Stimulated activated effector memory CD8-positive, alpha-beta T cell treated with anti-CD3 and anti-CD28 coated beads, Interleukin-12 subunit alpha, Interleukin-12 subunit beta, amount 100 ng/mL, for 72 hours (primary cell): ENCODE results near the gene CALCOCO1.

Experiments
- ATAC-seq: fragments of 150-1000 bp; cut with Tn5 transposase; 2 replicates; pipeline ENCODE4 v1.10.0; 2021
- DNase-seq, 2 donors: peaks; one replicate each; pipeline ENCODE4 v3.0.0; 2021 to 2022; ENCODE audit warnings: low spot score in 2 of 2
- H3K27ac Mint-ChIP-seq: one replicate; pipeline ENCODE4 v1.8.0; 2022; ENCODE audit warnings: mild to moderate bottlenecking, mixed read lengths
- H3K36me3 Mint-ChIP-seq: one replicate; pipeline ENCODE4 v1.8.0; 2022; ENCODE audit warnings: mild to moderate bottlenecking, mixed read lengths
- H3K4me1 Mint-ChIP-seq: one replicate; pipeline ENCODE4 v1.8.0; 2022; ENCODE audit warnings: mixed read lengths
- H3K4me3 Mint-ChIP-seq: one replicate; pipeline ENCODE4 v1.8.0; 2022; ENCODE audit warnings: mild to moderate bottlenecking, mixed read lengths
- H3K9me3 Mint-ChIP-seq: one replicate; pipeline ENCODE4 v1.8.0; 2022; ENCODE audit warnings: mixed read lengths

CALCOCO1 gene

DNA sequence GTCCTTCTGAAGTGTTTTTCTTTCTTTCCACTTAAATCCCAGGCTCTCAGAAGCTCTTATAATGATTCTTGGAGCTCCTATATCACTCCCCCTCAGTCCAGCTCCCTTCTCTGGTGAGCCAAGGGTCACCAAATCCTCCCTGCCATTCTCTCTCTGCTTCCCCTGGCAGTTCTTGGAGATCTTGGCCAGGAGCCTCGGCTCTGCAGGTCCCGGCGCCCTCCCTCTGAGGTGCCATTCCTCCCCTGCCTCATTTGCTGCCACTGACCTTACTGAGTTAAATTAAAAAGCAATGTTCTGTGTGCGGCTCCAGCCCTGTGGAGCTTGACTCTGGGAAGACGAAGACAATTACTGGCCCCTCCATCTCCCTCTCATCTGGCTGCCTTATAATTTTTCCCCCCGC is 17.5 kb upstream of the CALCOCO1 start:
- H3K4me3 Mint-ChIP-seq: no peak overlapping the region
- DNase-seq (no peak), ATAC-seq (no peak)
- H3K4me1 Mint-ChIP-seq: peaks cover 25% of the 10 kb centered on the region
- H3K36me3 Mint-ChIP-seq: no peaks in the 10 kb centered on the region
- no peak overlapping the region for H3K27ac Mint-ChIP-seq
- no peaks in the 10 kb centered on the region for H3K9me3 Mint-ChIP-seq

DNA sequence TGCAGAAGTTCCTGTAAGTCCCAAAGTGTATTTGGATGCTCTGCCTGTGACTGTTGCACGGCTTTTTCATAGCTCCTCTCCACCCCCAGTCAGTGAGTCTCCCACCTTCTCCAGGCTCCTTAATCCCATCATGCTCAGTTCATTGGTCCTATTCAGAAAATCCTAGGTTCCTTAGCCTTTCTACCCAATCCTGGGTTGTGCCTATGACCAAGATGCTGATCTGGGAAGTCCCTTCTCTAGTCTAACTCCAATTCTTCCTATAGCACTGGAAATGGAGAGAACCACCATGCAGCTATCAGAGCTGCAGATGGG is 16.8 kb upstream of the CALCOCO1 start:
- no peaks in the 10 kb centered on the region for H3K9me3 Mint-ChIP-seq
- no peak for DNase-seq
- no peak for ATAC-seq
- no peak overlapping the region for H3K4me3 Mint-ChIP-seq
- no peaks in the 10 kb centered on the region for H3K36me3 Mint-ChIP-seq
- peaks cover 31% of the 10 kb centered on the region for H3K4me1 Mint-ChIP-seq
- H3K27ac Mint-ChIP-seq: no peak overlapping the region

DNA sequence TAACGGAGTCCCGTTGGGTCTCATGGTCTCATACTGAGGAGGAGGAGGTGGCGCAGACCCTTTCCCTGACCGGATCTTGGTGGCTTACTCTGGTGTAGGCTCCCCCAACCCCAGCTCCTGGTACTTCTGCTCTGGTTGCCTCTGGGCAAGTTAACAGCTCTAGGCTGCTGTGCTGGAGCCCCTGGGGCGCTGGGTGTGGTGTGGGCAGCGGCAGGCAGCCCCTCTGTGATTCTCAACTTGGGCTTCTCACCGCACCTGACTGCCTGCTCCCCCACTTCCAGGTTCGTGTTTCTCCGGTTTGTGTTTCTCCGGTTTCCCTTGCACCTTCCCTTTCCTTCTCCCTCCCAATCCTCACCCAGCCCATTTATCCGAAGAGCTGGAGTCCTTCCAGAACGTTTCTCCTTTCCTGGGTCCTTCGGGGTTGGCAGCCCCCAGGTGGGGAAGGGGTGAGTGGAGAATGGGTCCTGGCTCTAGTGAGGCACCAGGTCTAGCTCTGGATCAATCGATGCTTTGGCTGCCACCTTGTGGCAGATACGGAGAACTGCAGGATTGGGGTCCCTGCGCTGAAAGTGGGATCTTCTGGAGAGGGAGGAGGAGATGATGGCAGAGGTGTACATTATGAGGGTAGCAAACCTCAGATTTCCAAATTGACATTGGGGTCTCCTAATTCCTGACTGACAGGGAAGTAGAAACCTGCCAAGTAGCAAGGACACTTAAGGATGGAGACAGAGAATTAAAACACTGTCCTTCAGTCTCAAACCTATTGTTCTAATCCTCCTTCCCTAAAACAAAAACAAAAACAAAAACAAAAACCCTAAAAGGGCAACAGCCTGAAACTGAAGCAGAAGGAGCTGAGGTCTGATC is 16.2 kb upstream of the CALCOCO1 start:
- DNase-seq (peak; percentile 53 to 80), ATAC-seq (peak; percentile 63)
- H3K9me3 Mint-ChIP-seq: no peaks in the 10 kb centered on the region
- H3K4me3 Mint-ChIP-seq: peak overlapping the region; percentile 52
- peak overlapping the region; percentile 50 for H3K27ac Mint-ChIP-seq
- H3K4me1 Mint-ChIP-seq: peaks cover 37% of the 10 kb centered on the region
- H3K36me3 Mint-ChIP-seq: no peaks in the 10 kb centered on the region

DNA sequence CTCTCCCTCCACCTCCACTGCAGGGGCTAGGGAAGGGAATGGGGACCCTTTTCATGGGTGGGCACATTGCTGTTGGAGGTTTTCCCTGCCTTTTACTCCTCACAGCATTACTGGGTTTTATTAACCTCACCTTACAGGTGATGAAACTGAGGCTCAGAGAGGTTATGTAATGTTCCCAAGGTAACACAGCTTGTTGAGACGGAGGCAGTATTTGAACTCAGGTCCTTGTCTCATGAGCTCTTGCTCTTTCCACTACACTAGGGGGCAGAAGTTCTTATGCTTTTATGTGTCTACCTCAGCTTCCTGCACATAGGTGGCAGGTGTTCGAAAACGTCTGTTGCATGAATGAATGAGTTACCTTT is 12.9 kb upstream of the CALCOCO1 start:
- ATAC-seq: no peak
- H3K4me3 Mint-ChIP-seq: no peak overlapping the region
- no peaks in the 10 kb centered on the region for H3K9me3 Mint-ChIP-seq
- peaks cover 34% of the 10 kb centered on the region for H3K4me1 Mint-ChIP-seq
- no peak for DNase-seq
- H3K36me3 Mint-ChIP-seq: no peaks in the 10 kb centered on the region
- no peak overlapping the region for H3K27ac Mint-ChIP-seq

DNA sequence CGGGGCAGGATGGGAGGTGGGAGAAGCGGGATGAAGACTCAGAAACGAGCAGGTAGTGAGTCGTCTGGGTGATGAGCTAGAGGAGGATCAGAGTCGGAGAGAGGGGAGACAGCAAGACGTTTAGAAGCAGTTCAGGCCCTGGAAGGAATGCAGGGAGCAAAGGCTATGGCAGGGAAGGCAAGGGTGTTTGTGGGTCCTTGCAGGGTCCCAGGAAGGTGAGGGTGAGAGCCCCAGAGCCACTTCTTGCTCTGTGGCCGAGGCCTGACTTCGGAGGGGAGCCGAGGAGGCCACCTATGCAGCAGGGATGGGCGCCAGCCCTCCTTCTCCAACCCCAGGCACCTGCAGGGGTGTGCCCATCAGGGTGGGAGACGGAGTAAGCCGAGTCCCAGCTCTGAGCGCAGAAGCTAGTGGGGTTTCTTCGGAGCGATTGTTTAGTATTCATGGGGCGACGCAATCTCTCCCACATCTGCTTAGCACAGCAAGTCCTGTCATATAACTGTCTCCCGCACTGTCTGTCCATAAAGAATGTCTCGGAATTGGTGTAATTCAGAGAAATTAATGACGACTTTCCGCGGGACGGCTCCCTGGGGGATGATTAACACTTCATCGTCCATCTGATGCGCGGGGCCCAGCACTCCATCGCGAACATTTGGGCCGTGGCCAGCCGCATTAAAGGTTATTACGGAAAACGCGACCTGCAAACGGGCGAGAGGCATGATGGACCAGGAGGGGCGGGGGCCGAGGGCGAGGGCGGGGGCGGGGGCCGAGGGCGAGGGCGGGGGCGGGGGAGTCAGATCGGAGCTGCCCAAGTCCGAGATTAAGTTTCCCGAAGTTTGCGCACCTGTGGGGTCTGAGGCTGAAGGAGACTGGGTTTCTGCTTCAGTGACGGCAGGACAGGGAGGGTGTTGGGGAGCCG is 12.2 kb upstream of the CALCOCO1 start:
- Mint-ChIP-seq H3K27ac (no peak overlapping the region), H3K9me3 (no peaks in the 10 kb centered on the region), H3K4me3 (peak overlapping the region; percentile 72), H3K4me1 (peaks cover 34% of the 10 kb centered on the region), H3K36me3 (no peaks in the 10 kb centered on the region)
- ATAC-seq (peak; percentile 2), DNase-seq (no peak)

DNA sequence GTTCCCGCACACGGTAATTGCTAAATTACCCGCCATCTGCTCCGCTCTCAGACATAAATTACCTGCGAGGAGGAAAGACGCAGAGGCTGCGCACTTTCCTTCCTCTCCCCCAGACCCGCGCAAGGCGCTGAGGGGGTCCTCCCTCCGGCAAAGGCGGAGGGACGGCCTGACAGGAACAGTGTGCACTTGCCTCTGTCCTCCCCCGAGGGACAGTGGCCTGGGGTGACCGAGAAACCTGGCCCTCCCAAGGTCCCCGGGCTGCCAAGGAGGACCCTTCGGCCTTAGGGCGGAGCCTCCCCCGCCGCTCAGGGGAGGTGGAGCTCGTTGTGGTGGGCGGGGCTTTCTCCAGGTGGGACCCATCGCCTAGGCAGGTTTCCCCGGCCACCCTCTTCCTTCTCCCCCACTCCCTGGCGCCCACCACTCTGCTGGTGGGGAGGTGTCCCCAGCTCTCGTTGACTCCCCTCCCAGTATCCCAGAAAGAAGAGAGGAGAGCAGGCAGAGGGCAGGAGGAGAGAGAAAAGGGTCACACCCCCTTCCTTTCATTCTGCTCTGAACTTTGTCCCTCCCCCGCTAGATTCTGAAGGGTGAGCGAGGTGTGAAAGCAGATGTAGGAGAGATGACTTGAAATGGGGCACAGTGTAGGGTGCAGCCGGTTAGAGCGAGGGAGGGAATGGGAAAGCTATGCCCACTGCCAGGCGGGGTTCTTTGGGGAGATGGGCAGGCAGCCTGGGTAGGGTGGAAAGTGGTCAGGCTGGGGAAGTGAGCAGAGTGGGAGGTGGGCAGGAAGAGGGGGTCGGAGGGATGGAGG is 11.4 kb upstream of the CALCOCO1 start:
- ATAC-seq (peak; percentile 75), DNase-seq (no peak)
- Mint-ChIP-seq H3K4me3 (peak overlapping the region; percentile 72), H3K9me3 (no peaks in the 10 kb centered on the region), H3K27ac (no peak overlapping the region), H3K36me3 (no peaks in the 10 kb centered on the region), H3K4me1 (peaks cover 30% of the 10 kb centered on the region)

DNA sequence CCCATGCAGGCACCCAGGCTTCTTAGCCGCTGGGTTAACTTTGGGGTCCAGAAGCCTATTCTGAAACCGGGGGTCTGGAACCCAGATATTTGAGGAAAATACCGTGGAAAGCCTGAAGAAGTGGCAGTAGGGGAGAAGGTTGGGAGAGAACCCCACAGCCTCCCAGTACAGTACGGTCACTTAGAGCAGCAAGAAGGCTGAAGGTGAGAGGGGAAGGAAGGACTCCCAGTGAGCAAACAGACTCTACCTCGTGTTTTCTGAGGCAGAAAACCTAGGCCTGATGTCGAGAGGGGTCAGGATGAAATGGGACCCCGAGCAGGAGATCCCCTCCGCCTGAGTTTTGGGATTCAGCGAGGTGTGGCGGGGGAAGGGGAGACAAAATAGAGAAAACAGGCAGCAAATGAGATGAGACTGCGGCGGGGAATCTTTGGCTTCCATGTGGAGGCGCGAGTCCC is 10.7 kb upstream of the CALCOCO1 start:
- H3K9me3 Mint-ChIP-seq: no peaks in the 10 kb centered on the region
- no peaks in the 10 kb centered on the region for H3K36me3 Mint-ChIP-seq
- H3K27ac Mint-ChIP-seq: no peak overlapping the region
- no peak for ATAC-seq
- no peak for DNase-seq
- H3K4me3 Mint-ChIP-seq: peak overlapping the region; percentile 72
- H3K4me1 Mint-ChIP-seq: peaks cover 24% of the 10 kb centered on the region

DNA sequence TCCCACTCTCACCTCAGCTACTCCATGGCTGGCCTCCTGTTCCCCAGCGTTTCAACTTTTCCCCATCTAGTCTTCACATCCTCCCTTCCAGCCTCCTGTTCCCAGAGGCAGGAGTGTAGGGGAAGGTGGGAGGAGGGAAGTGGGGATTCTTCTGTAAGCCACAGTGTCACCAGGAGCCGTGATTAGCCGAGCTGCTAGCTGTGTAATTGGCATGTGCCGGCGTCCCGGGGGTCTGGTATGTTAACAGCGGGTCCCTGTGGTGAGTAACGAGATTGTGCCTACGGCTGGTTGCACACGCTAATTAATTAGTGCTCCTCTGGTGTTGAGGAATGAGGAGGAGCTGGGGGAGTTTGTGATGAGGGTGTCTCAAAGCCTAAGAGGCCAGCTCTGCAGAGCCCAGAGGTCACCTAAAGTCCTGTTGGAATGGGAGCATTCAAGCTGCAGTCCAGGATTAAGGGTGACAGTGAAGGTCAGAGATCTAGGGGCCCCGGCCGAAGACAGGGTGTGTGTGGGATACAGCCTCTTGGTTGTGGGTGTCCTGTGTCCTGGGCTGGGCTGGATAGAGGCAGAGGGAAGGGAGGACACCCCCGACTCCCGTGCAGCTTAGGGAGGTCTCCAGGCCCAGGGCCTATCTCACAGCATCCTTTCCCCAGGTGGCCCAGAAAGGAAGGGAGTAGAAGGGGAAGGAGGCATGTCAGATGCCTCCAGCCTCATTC is 10.0 kb upstream of the CALCOCO1 start:
- H3K36me3 Mint-ChIP-seq: no peaks in the 10 kb centered on the region
- no peak overlapping the region for H3K4me3 Mint-ChIP-seq
- H3K4me1 Mint-ChIP-seq: peaks cover 20% of the 10 kb centered on the region

DNA sequence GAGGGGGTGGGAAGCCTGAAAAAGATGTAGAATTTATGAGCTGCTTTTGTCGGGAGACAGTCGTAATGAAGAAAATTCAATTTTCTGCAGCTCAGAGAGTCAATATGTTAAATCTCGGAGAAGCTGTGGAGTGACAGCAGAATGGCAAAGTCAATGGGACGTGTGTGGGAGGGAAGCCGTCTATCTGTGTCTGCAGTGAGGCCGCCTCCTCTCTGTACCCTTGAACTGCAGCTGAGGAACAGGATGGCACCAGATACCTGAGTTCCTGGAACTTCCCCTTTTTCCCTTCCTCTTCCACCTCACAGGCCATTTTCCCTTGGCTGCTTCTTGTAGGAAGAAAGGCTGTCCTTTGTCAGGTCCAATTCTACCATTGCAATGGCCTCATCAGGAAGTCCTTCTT is 9.3 kb upstream of the CALCOCO1 start:
- DNase-seq: no peak
- no peaks in the 10 kb centered on the region for H3K9me3 Mint-ChIP-seq
- H3K4me1 Mint-ChIP-seq: peaks cover 20% of the 10 kb centered on the region
- no peak overlapping the region for H3K4me3 Mint-ChIP-seq
- no peaks in the 10 kb centered on the region for H3K36me3 Mint-ChIP-seq
- ATAC-seq: no peak
- H3K27ac Mint-ChIP-seq: no peak overlapping the region

More for the DNA sequence above, 10.0 kb upstream of the CALCOCO1 start:
- H3K27ac Mint-ChIP-seq: no peak overlapping the region
- DNase-seq (no peak), ATAC-seq (no peak)
- no peaks in the 10 kb centered on the region for H3K9me3 Mint-ChIP-seq

DNA sequence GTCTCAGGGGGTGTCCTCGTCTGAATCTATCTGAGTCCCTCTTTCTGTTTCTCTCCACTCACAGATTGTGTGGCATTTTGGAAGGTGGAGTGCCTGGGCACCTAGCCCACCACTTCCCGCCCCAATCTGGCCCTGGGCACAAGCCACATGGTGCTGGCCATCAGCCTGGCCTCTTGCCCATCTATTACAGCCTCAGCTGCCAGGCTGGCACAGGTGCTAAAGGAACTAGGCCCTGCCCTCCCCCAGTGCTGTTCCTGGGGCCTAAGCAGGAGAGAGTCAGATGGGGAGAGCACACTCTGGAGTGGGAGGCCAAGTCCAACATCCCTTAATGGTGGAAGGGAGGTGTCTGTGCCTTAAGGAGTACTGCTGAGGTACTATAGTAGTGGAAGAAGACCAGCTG is 8.3 kb upstream of the CALCOCO1 start:
- H3K9me3 Mint-ChIP-seq: no peaks in the 10 kb centered on the region
- H3K27ac Mint-ChIP-seq: no peak overlapping the region
- no peak overlapping the region for H3K4me3 Mint-ChIP-seq
- no peak for DNase-seq
- H3K36me3 Mint-ChIP-seq: no peaks in the 10 kb centered on the region
- no peak for ATAC-seq
- H3K4me1 Mint-ChIP-seq: peaks cover 20% of the 10 kb centered on the region

DNA sequence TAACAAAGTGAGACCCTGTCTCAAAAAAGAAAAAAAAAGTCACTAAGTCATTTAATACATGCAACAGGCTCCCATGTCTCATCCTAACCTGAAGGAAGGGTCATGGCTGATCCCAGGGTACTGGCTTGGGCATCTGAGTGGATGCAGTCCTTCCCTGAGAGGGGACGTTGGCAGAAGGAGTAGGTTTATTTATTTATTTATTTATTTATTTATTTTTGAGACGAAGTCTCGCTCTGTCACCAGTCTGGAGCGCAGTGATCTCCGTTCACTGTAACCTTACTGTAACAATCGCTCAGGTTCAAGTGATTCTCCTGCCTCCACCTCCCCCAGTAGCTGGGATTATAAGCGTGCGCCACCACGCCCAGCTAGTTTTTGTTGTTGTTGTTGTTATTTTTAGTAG is 7.2 kb upstream of the CALCOCO1 start:
- Mint-ChIP-seq H3K36me3 (no peaks in the 10 kb centered on the region), H3K4me1 (peaks cover 17% of the 10 kb centered on the region), H3K4me3 (no peak overlapping the region)

DNA sequence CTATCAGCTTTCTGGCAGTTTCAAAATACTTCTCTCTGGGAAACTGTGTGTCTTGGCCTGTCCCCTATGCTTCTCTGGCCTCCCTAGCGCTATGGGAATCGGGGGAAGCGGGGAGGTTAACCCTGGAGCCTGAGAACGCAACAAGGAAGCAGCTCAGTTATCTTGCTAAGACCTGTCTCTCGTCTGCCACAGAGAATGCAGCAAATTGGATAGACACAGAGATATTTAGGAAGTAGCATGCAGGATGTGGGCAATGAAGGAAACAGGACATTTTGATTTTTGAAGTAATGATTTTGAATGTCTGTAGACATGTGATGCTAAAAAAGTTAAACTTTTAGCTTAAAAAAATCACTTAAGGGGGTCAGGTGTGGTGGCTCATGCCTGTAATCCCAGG is 6.6 kb upstream of the CALCOCO1 start:
- no peak overlapping the region for H3K4me3 Mint-ChIP-seq
- ATAC-seq (no peak), DNase-seq (no peak)
- no peak overlapping the region for H3K27ac Mint-ChIP-seq
- no peaks in the 10 kb centered on the region for H3K36me3 Mint-ChIP-seq
- H3K9me3 Mint-ChIP-seq: no peaks in the 10 kb centered on the region
- H3K4me1 Mint-ChIP-seq: peaks cover 10% of the 10 kb centered on the region

More for the DNA sequence above, 7.2 kb upstream of the CALCOCO1 start:
- H3K27ac Mint-ChIP-seq: no peak overlapping the region
- ATAC-seq: no peak
- no peak for DNase-seq
- H3K9me3 Mint-ChIP-seq: no peaks in the 10 kb centered on the region

DNA sequence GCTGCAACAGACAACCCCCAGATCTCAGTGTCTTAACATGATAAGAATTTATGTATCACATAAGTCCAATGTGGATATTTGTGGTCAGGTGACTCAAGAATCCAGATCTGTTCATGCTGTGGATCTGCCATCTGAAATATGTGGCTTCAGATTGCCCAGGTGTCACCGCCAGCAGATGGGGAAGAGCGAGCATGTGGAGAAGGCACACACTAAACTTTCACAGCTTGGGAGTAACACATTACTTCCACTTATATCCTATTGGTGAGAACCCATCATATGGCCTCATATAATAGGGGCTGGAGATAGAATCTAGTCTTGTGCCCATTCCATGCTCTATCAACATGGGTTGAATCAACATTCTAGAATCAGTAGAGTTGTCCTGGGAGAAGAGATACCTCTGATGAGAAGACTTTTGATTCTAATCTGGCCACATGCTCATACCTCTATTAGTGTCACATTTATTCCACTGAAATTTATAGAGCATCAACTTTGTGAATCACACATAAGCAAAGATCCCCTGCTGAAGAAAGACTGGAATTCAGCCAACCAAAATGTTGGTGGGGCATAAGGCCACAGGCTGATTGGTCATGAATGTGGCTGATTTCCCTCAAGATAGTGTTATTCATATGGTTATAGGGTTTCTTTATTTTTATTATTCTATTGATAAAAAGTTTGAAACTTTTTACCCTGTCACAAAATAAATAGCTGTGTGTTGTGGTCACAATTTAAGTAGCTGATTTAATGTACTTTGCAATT is 6.0 kb upstream of the CALCOCO1 start:
- ATAC-seq: no peak
- no peaks in the 10 kb centered on the region for H3K36me3 Mint-ChIP-seq
- no peaks in the 10 kb centered on the region for H3K9me3 Mint-ChIP-seq
- no peak overlapping the region for H3K4me3 Mint-ChIP-seq
- no peak for DNase-seq
- H3K4me1 Mint-ChIP-seq: peaks cover 5% of the 10 kb centered on the region
- no peak overlapping the region for H3K27ac Mint-ChIP-seq

DNA sequence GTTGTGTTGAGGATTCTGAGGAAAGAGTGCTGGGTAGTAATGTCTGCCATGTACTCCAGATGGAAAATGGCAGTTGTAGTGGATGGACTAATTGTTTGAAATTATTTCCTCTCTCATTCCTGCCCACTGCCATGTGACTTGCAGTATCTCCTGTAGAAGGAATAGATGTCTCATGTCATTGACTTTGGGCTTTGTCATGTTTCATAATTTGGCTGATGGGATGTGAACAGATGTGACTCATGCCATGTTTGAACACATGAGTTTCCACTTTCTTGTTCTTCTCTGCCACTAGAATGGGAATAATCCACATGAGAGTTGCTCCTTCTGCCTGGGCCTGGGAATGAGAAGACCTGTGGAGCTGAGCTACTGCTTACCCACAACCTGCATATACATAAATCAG is 2.4 kb upstream of the CALCOCO1 start:
- no peak for DNase-seq
- Mint-ChIP-seq H3K4me1 (peaks cover 32% of the 10 kb centered on the region), H3K27ac (no peak overlapping the region), H3K36me3 (peaks cover 16% of the 10 kb centered on the region), H3K4me3 (no peak overlapping the region), H3K9me3 (no peaks in the 10 kb centered on the region)
- ATAC-seq: no peak
